ENCODE data around the gene ERICH4. TPM values are rescaled to one million over a fixed set of nuclear protein-coding genes. Genes with fewer than 3 reads are reported as not detected.
"Not testable (repeated sequence)": the region's sequence is repeated elsewhere in the genome, so short reads cannot be mapped to it uniquely, and the experiment has no call there.

Gene ERICH4
- total RNA-seq, 6 experiments from 2014 or later, result not detected

- Histone ChIP-seq H3K9me3 (no peaks in the 10 kb centered on the region), H3K36me3 (no peaks in the 10 kb centered on the region), H3K4me1 (peaks cover 0 to 14% (median 3%) of the 10 kb centered on the region in 4 donors), H3K27ac (no peak overlapping the region), H3K27me3 (no peaks in the 10 kb centered on the region), H3K4me3 (no peak overlapping the region)
- intact Hi-C loops (cut with DNase I), result no loop called here
- peak in 1 of 3 donors; percentile 27 for DNase-seq
- peak in 2 of 4 donors; percentile 18 to 48 for ATAC-seq
- 44% methylated on average over 9 of the region's 12 CpGs for WGBS (ENCODE audit: insufficient coverage, low coverage, low lambda C conversion rate, missing lambda C conversion rate)
- TF ChIP-seq CTCF (IDR thresholded peaks at IDR 0.05) (no peak), POLR2A (IDR thresholded peaks at IDR 0.05) (no peak)
These were observed 39.6 kb upstream of the ERICH4 start for GRCh38 chr19:41403181-41403970.

- WGBS (ENCODE audit: insufficient coverage, low coverage, low lambda C conversion rate, missing lambda C conversion rate), result 71% methylated on average over 1 of the region's 6 CpGs
These were observed 37.2 kb upstream of the ERICH4 start for GRCh38 chr19:41405776-41406175.

GRCh38 chr19:41407271-41407670, 35.7 kb upstream of the ERICH4 start:
- WGBS (ENCODE audit: insufficient coverage, low coverage, low lambda C conversion rate, missing lambda C conversion rate), result 40% methylated on average over 4 of the region's 4 CpGs
- ATAC-seq, result peak in 2 of 4 donors; percentile 17 to 54
- TF ChIP-seq POLR2A (IDR thresholded peaks at IDR 0.05) (no peak), CTCF (IDR thresholded peaks at IDR 0.05) (no peak)
- DNase-seq, result no peak
- Histone ChIP-seq H3K4me3 (no peak overlapping the region), H3K36me3 (no peaks in the 10 kb centered on the region), H3K4me1 (peaks cover 0 to 25% (median 8%) of the 10 kb centered on the region in 4 donors), H3K9me3 (no peaks in the 10 kb centered on the region), H3K27me3 (no peaks in the 10 kb centered on the region), H3K27ac (no peak overlapping the region)
- intact Hi-C loops (cut with DNase I), result no loop called here

More at GRCh38 chr19:41405776-41406175, 37.2 kb upstream of the ERICH4 start:
- Histone ChIP-seq H3K4me1 (peaks cover 0 to 25% (median 8%) of the 10 kb centered on the region in 4 donors), H3K4me3 (no peak overlapping the region), H3K9me3 (no peaks in the 10 kb centered on the region), H3K27me3 (no peaks in the 10 kb centered on the region), H3K36me3 (no peaks in the 10 kb centered on the region), H3K27ac (no peak overlapping the region)
- ATAC-seq (no peak), DNase-seq (no peak)
- intact Hi-C loops (cut with DNase I), result no loop called here
- no peak for TF ChIP-seq CTCF (IDR thresholded peaks at IDR 0.05)
- no peak for TF ChIP-seq POLR2A (IDR thresholded peaks at IDR 0.05)

GRCh38 chr19:41408256-41408655, 34.7 kb upstream of the ERICH4 start:
- TF ChIP-seq CTCF (IDR thresholded peaks at IDR 0.05) (no peak), POLR2A (IDR thresholded peaks at IDR 0.05) (no peak)
- H3K4me3 ChIP-seq, result no peak overlapping the region
- H3K27me3 ChIP-seq, result no peaks in the 10 kb centered on the region
- no peaks in the 10 kb centered on the region for H3K9me3 ChIP-seq
- 83% methylated on average over 4 of the region's 4 CpGs for WGBS (ENCODE audit: insufficient coverage, low coverage, low lambda C conversion rate, missing lambda C conversion rate)
- peaks cover 0 to 22% (median 8%) of the 10 kb centered on the region in 4 donors for H3K4me1 ChIP-seq
- peaks cover 0 to 6% (median 3%) of the 10 kb centered on the region in 4 donors for H3K36me3 ChIP-seq
- H3K27ac ChIP-seq, result no peak overlapping the region
- intact Hi-C loops (cut with DNase I), result no loop called here
- no peak for DNase-seq
- no peak for ATAC-seq

- intact Hi-C loops (cut with DNase I), result not testable (repeated sequence)
These were observed 34.1 kb upstream of the ERICH4 start for GRCh38 chr19:41408846-41409245.

More at GRCh38 chr19:41408846-41409245, 34.1 kb upstream of the ERICH4 start:
- not testable (repeated sequence) for H3K4me3 ChIP-seq, H3K27me3 ChIP-seq, H3K9me3 ChIP-seq, ATAC-seq, DNase-seq
- Histone ChIP-seq H3K36me3 (peaks cover 0 to 11% (median 4%) of the 10 kb centered on the region in 4 donors), H3K4me1 (peaks cover 0 to 19% (median 8%) of the 10 kb centered on the region in 4 donors), H3K27ac (peak overlapping the region; percentile 12 to 46 (median 41))
- WGBS (ENCODE audit: insufficient coverage, low coverage, low lambda C conversion rate, missing lambda C conversion rate), result 70% methylated on average over 2 of the region's 5 CpGs
